HEK293T (cell line): ENCODE data around the gene SLC5A10.

Experiments used
- ELF4 ChIP-seq: fragments of 450-650 bp; IDR thresholded peaks from 2 replicates; pipeline ENCODE4 v1.6.1; 2017; ENCODE audit warnings: antibody characterized with exemption
- HDGF ChIP-seq: fragments of 450-650 bp; IDR thresholded peaks from 2 replicates; pipeline ENCODE4 v1.6.1; 2017; ENCODE audit warnings: antibody characterized with exemption, borderline replicate concordance
- NFRKB ChIP-seq: fragments of 450-650 bp; IDR thresholded peaks from 2 replicates; pipeline ENCODE4 v1.6.1; 2016; ENCODE audit warnings: mild to moderate bottlenecking, moderate library complexity
- PKNOX1 ChIP-seq: fragments of 450-650 bp; IDR thresholded peaks from 2 replicates; pipeline ENCODE4 v1.6.1; 2016
- SP1 ChIP-seq: fragments of 450-650 bp; IDR thresholded peaks from 2 replicates; pipeline ENCODE4 v1.6.1; 2017
- TARDBP ChIP-seq: fragments of 450-650 bp; IDR thresholded peaks from 2 replicates; pipeline ENCODE4 v1.6.1; 2016
- ZNF384 ChIP-seq: fragments of 450-650 bp; IDR thresholded peaks from 2 replicates; pipeline ENCODE4 v1.6.1; 2016

- TF ChIP-seq HDGF (no peak), PKNOX1 (no peak), SP1 (no peak), ELF4 (no peak), NFRKB (no peak), TARDBP (no peak), ZNF384 (no peak)
Observed at GRCh38 chr17:18956581-18956980, 4.6 kb downstream of the SLC5A10 start.
